GM21576 (cell line): ENCODE measurements around the gene MBD3L5.
"Not testable (repeated sequence)": the region's sequence is repeated elsewhere in the genome, so short reads cannot be mapped to it uniquely, and the experiment has no call there.

Source experiments
- ATAC-seq: cut with Tn5 transposase; IDR thresholded peaks from one replicate; pipeline ENCODE4 v1.9.1; 2021; ENCODE audit warnings: mild to moderate bottlenecking, moderate library complexity; ENCODE audit not compliant: unreplicated experiment

The MBD3L5 gene

DNA sequence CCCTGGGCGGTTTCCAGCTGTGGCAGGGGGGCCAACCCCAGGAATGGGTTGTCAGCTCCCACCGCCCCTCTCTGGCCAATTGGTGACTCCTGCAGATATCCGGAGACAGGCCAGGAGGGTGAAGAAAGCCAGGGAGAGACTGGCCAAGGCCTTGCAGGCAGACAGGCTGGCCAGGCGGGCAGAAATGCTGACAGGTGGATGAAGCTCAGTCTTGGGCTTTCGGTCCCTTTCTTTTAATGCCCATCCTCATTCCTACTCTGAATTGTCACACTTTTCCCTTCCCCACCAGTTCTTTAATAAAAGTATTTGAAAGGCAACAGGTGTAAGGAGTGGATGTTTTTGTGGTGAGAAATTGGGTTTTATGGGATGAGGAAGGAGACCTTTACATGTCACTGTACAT, 21.0 kb downstream of the MBD3L5 start:
- not testable (repeated sequence) for ATAC-seq

DNA sequence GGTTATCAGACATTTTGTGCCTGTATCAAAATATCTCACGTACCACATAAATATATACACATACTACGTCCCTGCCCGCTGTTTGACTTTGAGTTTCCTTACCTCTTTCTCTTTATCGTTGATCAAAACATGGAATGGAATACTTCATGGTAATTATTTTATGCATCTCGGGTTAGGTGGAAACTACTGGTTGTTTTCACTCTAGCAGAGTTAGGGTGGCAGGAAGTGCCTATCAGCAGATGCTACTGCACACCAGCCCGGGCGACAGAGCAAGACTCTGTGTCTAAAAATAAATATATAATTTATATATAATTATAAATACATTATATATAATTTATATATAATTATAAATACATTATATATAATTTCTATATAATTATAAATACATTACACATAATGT, 22.5 kb downstream of the MBD3L5 start:
- not testable (repeated sequence) for ATAC-seq

DNA sequence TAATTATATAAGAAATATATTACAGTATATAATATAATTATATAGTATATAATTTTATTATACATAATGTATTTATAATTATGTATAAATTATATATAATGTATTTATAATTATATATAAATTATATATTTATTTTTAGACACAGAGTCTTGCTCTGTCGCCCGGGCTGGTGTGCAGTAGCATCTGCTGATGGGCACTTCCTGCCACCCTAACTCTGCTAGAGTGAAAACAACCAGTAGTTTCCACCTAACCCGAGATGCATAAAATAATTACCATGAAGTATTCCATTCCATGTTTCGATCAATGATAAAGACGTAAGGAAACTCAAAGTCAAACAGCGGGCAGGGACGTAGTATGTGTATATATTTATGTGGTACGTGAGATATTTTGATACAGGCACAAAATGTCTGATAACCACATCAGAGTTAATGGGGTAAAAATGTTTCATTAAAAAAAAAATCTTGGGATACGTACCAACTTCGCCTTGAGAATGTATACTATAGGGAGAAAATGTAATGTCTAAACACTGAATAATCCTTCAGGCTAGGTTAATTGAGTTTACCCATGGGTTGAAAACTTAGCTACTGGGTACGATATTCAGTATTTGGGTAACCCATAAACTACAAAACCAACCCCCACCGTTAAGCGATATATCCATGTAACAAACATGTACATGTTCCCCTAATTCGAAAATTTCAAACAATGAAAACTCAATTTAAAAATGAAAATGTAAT, 24.4 kb downstream of the MBD3L5 start:
- not testable (repeated sequence) for ATAC-seq

DNA sequence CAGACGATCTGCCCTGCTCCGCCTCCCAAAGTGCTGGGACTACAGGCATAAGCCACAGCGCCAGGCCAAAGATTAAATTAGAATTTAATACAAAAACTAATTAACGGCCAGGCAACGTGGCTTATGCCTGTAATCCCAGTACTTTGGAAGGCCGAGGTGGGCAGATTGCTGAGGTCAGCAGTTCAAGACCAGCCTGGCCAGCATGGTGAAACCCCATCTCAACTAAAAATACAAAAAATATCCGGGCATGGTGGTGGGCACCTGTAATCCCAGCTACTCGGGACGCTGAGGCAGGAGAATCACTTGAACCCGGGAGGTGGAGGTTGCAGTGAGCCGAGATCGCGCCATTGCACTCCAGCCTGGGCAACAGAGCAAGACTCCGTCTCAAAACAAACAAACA, 25.3 kb downstream of the MBD3L5 start:
- ATAC-seq = not testable (repeated sequence)

DNA sequence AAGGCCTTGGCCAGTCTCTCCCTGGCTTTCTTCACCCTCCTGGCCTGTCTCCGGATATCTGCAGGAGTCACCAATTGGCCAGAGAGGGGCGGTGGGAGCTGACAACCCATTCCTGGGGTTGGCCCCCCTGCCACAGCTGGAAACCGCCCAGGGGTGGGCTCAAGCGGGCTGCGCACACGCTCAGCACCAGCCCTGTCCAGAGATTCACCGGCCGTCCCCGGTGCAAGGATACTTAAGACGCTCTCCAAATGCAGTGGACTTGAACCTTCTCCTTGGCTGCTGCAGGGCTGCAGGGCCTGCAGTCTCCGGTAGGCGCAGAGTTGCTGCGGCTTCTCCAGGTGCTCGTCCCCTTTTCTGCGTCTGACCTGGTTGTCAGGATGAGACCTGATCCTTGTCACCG, 26.0 kb downstream of the MBD3L5 start:
- ATAC-seq = not testable (repeated sequence)

DNA sequence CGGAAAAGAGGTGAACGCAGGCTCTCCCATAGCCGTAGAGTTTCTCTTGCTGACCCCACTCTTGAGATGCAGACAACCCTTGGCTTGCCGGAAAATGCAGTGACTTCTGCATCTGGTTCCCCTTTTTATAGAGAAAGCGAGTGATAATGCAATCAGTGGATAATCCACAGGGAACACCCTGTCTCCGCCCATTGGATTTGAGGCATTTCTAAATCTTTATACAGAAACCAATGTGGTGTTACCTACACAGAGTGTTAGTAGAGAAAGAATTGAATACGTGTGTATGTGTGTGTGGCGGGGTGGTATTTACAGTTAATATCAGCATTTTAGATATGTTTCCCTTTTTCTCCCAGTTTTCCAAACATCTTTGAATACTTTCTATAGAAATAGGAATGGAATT, 28.2 kb downstream of the MBD3L5 start, which contains the start of gene MBD3L3:
Gene MBD3L3, minus strand, starts transcription at position 101 of the 400 bp plus-strand sequence. Its CDS starts 71 bp downstream, at position 30.
- not testable (repeated sequence) for ATAC-seq

DNA sequence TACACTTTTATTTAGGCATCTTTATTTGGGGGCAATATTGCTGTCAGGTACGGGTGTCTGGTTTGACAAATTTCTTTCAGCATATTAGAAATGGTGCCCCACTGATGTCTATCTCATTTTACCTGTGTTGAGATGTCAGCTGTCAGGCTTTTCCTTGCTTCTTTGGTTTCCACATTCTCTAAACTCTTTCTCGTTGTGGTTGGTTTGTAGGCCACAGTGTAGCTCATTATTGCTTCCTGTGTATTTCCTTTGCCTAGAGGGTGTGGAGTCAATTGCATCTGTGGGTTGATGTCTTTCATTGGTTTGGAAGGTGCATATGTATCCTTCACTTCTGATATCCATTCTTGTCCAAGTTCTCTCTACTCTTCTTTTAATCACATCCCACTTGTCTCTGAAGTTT, 29.6 kb downstream of the MBD3L5 start:
- not testable (repeated sequence) for ATAC-seq

DNA sequence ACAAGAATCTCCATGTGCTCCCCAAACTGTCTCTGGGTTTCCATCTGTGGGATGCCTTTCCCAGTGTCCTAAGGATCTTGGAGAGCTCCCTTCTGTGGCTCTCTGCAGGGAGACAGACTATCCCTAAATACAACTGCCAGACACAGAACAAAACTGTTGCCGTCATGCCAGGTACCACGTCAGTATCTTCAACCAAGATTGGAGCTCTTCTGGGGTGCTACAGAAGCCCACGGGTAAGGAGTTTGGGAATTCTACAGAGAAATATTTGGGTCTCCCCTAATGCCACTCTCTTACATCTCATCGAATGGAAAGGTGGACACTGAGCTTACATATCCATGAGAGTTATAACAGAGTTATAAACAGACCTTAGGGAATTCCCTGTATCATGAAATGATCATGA, 33.0 kb downstream of the MBD3L5 start:
- no peak for ATAC-seq

DNA sequence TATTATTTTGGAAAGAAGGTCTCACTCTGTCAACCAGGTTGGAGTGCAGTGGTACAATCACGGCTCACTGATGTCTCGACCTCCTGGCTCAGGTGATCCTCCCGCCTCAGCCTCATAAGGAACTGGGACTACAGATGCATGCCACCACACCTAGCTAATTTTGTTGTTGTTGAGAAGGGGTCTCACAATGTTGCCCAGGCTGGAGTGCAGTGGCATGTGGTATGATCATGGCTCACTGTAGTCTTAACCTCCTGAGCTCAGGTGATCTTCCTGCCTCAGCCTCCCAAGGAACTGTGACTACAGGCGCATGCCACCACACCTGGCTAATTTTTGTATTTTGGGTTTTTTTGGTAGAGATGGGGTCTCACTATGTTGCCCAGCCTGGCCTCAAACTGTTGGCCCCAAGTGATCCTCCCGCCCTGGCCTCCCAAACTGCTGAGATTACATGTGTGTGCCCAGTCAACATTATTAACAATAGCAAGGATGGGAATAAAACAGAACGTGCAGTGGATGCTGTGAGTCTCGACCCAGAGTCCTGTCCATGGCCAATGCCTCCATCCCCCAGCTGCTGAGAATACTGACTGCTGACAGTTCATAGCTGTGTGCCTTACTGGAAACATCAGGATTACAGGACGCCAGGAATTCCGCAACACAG, 33.5 kb downstream of the MBD3L5 start:
- ATAC-seq = no peak

DNA sequence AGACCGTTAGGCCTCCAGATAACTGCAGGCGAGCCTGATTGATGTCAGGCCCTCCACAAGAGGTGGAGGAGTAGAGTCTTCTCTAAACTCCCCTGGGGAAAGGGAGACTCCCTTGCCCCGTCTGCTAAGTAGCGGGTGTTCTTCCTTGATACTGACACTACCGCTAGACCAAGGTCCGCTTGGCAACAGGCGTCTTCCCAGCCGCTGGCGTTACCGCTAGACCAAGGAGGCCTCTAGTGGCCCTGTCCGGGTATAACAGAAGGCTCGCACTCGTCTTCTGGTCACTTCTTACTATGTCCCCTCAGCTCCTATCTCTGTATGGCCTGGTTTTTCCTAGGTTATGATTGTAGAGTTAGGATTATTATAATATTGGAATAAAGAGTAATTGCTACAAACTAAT, 36.7 kb downstream of the MBD3L5 start:
- ATAC-seq = not testable (repeated sequence)

DNA sequence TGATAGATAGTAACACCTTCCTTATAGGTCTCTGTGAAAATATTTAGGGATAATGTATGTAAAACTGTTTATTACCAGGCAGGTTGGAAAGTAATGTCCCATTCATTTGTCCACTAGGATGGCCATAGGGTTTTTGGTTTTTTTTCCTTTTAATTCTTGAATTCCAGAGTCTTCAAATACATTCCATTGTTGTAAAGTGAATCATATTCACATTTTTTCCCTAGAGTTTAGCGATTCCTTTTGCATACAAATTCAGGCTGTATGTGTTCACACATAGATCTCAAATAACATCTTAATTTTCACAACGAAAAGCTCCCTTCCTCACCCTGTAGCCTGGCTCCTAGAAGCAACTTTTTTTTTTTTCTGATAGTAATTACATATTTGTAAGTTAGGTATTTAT, 37.3 kb downstream of the MBD3L5 start:
- no peak for ATAC-seq

DNA sequence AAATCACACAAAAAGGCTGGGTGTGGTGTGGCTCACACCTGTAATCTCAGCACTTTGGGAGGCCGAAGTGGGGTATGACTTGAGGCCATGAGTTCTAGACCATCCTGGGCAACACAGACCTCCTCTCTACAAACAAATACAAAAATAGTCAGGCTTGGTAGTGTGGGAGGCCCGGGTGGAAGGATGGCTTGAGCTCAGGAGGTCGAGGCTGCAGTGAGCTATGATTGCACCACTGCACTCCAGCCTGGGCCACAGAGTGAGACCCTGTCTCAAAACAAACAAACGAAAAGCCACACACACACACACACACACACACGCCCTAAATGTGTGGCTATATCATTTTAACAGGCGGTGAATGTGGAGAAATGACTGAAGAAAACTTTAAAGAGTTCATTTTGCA, 38.2 kb downstream of the MBD3L5 start:
- ATAC-seq = no peak

DNA sequence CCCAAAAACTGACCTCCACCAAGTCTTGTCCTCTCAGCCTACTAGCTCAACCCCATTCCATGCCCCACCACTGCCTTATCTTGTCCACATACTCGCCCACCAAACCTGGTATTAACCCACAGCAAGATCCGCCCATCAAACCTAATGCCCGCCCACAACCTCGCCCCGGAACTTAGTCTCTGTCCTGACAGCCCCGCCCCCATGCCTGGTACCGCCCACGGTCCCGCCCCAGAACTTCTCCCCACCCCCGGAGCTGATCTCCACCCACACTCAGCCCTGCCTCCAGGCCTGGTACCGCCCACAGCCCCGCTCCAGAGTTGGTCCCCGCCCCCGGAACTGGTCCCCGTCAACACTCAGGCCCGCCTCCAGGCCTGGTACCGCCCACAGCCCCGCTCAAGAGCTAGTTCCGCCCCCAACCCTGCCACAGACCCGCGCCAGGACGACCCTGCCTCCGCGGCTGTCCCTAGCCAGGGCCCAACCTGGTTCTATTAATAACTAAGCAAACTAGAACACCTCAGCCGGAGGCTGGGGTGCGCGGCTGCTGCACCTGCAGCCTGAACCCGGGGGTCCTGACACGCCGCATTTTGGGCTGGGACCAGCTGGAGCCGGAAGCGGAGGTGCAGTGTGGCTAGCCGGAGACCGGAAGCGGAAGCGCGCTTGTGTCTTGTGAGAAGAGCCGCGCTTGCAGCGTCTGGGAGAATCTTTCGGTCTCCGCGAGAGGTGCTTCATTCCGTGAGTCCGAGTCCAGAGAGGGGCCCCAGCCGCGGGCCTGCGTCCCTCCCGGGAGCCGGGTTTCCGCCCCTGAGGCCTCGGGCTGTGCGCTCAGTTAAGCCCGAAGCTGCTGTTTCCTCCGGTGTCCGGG, 38.9 kb downstream of the MBD3L5 start, which contains the start of gene ZNF557:
Gene ZNF557, plus strand, starts transcription at position 662 of the 862 bp plus-strand sequence. CDS start 5,372 bp downstream, outside the sequence.
- ATAC-seq = peak; percentile 87

DNA sequence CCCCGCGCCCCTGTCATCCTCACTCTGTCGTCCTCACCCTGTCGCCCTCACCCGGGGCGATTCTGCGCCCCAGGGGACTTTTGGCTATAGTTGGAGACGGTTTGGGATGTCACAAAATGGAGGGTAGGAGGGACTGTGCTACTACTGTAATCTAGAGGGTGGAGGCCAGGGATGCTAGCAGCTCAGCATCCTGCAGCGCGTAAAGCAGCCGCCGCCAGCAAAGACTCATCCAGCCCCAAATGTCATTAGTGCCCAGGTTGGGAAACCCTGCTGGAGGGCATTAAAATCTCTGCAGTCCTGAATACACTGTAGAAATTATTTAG, 39.5 kb downstream of the MBD3L5 start:
- no peak for ATAC-seq

DNA sequence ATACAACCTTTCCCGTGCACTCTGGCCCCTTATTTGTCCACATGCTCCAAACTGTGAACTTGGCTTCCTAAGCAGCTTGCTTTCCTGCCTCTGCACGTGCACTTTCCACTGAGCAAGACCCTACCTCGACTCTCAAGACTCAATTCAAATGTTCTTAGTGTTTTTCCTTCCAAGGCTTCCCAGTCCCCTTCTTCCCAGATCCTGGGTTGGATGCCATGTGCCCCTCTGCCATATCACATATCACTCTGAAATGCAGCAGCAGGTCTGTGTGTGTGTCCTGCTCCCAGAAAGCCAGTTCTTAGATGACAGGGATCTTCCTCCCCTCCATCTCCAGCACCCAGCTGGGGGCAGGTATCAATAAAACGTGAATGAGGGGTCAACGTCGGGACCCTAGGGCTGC, 42.2 kb downstream of the MBD3L5 start:
- no peak for ATAC-seq

DNA sequence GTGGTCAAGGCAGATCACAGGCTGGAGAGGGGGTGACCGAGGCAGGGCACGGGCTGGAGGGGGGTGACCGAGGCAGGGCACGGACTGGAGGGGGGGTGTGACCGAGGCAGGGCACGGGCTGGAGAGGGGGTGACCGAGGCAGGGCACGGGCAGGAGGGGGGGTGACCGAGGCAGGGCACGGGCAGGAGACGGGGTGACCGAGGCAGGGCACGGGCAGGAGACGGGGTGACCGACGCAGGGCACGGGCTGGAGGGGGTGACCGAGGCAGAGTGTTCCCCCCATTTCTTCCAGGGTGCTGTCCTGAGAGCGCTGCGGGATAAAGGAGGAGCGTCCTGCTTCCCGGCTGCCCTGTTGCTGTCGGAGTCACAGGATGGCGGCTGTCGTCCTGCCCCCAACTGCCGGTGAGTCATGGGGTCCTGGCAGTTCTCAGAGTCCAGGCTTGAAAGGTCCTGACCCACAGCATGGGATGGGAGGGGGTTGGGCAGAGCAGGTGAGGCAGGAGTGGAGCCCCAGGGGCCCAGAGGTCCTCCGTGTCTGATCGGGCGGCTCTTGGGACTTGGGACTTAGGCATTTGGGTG, 44.4 kb downstream of the MBD3L5 start:
- no peak for ATAC-seq

DNA sequence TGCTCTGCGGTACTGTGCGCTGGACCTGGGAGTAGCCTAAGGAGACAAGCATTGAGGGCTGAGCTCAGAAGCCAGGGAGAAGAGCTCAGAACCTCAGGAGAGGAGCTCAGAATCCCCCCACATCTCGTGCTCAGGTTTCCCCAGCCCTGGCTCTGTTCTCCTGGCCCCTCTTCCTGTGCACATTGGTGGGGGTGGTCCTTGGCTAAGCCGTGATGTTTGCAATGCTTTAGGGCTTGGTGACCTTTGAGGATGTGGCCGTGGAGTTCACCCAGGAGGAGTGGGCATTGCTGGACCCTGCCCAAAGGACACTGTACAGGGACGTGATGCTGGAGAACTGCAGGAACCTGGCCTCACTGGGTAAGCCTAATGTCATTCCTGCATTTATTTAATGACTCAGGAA, 45.8 kb downstream of the MBD3L5 start:
- ATAC-seq = no peak

DNA sequence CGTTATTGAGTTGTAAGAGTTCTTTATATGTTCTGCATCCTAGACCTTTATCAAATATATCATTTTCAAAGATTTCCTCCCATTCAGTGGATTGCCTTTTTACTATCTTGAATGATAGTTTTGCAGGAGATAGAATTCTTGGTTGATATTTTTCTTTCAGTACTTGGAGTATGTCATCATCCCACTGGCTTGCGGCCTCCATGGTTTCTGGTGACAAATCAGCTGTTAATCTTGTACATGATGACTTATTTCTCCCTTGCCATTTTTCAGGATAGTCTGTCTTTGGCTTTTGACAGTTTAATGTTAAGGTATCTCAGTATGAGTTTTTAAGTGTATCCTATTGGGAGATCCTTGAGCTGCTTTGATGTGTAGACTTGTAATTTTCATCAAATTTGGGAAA, 47.6 kb downstream of the MBD3L5 start:
- no peak for ATAC-seq
